ENCODE results near the gene UFSP1.

DNA sequence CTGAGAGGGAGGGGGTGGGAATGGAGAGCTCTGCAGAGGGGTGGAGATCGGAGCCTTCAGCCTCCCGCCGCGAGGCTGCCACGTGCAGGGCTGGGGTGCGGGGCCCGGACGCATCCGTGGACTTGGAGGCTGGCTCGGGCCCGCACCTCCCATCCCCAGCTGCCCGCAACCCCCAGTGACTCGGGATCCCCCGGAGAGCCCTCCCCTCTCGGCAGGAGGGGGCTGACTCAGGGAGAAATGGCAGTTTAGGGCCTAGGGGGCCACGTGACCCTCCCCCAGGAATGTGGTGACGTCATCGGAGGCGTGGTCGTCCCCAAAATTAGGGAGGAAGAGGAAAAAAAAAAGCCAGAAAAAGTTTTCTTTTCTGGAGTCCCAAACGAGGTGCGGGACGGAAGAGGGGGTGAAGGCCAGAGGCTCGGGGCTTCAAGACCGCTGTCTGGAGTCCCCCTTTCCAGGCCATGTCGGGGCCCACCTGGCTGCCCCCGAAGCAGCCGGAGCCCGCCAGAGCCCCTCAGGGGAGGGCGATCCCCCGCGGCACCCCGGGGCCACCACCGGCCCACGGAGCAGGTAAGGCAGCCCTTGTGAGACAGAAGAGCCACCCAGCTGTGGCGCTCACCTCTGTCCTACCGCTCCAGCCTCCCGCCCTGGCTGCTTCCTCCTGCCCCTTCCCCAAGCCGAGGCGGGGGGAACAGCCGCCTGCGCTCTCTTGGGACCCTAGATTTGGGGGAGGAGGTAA, 22.3 kb downstream of the UFSP1 start, which contains the start of gene TRIP6:
- TF ChIP-seq POLR2AphosphoS5 (IDR thresholded peaks at IDR 0.05; ENCODE audit: low read depth, low read length): peak; percentile 64; the same call in 1 of the 2 replicates
- TF ChIP-seq POLR2A (IDR thresholded peaks at IDR 0.05; ENCODE audit: low read depth, low read length): peak; percentile 57
- peak; percentile 49; the same call in 1 of the 2 replicates for TF ChIP-seq TAF1 (IDR thresholded peaks at IDR 0.05; ENCODE audit: borderline replicate concordance, low read depth, low read length)

Measured in GM12892 (cell line).